ENCODE measurements around the gene ROR1.

The ROR1 gene

GRCh38 chr1:64038965-64039364 is 265.1 kb downstream of the ROR1 start:
- no peak for DNase-seq

- DNase-seq, result no peak
Observed at GRCh38 chr1:64039390-64039926, 265.6 kb downstream of the ROR1 start.

DNA sequence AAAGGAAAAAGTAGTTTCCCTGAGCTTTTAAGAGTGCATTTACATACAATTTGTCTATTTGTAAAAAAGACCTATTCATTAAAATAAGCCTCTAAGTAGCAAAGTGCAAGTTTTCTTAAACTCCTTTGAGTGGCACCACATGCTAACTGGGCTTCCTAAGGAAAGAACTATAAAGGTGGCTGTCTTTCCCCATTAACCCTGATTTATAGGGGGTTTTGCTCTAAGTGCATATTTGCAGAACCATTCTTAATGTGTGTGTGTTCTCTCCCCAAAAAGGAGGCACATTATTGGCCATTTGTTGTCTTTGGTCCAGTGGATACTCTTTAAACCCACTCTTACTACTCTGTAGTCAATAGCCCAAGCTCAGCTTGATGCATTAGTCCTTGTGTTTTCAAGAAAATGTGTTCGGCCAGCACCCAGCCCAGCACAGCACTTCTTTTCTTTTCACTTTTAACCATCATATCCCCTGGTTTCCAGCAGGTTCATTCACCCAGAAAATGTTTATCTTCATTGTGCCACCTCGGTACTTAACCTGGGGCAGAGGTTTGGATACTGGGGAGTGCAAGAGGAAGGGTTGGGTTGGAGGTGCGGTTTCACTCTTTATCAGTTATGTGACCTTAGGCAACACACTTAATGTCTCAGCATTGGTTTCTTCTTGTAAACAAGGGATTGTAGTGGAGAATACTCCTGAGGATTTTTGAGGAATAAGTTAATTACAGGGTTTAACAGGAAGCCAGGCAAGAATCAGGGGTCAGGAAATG is 267.7 kb downstream of the ROR1 start:
- DNase-seq, result no peak

DNA sequence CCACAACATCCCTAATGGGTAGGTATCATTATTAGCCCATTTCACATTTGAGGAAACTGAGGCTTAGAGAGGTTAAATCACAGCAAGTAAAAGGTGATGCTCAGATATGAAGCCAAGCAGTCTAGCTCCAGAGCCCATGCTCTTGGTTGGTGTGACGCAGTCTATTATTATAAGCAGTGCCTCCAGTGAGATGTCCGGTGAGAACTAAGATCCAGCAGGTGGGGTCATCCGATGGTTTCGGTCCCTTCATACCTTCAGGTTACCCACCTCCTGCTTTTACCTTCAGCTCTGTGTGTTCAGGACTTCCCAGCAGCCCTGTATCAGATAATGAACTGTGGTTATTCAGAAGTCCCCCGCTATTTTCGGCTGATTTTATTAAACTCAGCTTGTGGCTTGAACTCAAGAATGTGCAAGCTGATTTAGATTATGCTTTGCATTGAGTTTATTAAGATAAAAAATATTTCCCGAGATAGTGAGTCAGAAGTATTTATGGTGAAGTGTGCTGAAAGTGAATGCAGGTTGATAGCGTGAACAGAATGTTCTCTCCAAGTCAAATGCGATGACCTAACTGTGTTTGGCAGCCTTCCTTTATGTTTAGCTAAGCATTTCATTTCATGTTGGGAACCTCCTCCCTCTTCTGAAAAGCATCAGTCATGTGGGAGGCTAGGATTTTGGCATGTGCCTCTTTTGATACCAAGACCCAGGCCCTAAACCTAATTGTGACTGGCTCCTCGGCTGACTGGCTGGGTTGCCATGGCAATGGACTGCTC is 268.7 kb downstream of the ROR1 start:
- no peak for DNase-seq

DNA sequence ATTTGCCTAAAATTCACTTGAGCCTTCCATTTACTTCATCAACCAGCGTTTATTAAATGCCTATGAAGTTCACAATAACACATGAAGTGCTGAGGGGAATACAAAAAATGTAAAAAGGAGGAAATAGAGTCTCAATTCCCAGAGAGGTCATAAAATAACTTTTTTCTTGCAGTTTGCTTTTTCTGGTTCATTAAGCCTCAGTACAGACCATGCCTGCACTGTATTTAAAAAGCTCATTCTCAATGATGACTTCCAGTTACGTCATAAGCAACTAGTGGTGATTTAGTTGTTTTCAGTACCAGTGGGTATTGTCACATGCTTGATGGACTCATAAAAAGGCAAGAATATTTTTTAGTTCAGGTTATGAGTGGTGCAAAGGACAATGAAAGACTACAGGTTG is 269.5 kb downstream of the ROR1 start:
- DNase-seq, result no peak

GRCh38 chr1:64043976-64044375 is 270.2 kb downstream of the ROR1 start:
- DNase-seq, result no peak

GRCh38 chr1:64046243-64046642 is 272.4 kb downstream of the ROR1 start:
- no peak for DNase-seq

DNA sequence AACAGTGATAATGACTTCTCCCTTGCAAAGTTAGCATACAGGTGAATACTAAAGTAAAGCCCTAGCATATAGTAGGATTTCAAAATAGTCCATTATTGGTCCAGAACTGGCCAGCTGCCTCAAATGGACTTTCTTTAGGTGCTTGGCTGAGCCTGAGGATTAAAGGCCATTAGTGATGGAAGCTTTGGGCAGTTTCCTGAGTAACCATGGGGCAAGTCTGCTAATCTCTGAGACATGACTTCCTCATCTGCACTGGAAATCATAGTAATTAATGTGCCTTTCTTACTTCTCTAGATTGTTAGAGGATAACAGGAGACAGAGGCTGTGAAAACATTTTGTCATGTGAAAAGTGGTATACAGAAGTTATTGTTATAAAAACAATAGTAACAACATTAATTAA is 273.1 kb downstream of the ROR1 start:
- no peak for DNase-seq

GRCh38 chr1:64047549-64047996 is 273.8 kb downstream of the ROR1 start:
- DNase-seq, result no peak

GRCh38 chr1:64049900-64050540 is 276.2 kb downstream of the ROR1 start:
- DNase-seq, result no peak

GRCh38 chr1:64050601-64051000 is 276.8 kb downstream of the ROR1 start:
- DNase-seq, result no peak

DNA sequence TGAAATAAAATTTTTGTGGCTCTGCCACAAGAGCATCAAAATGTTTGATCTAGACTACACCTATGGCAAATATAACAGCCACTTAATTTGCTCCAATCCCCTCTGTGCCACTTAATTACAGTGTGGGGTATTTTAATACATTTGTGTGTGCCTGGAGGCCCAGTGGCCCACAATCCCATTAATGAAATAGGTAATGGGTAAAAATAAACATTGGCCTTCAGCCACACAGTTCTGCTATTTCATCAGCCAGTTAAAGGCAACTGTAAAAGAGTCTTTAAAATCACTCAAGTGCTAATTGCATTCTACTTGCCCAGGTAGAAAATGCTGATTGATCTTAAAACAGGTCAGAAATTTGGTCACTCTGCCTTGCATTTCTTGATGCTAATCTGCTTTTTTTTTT is 278.0 kb downstream of the ROR1 start:
- no peak for DNase-seq

DNA sequence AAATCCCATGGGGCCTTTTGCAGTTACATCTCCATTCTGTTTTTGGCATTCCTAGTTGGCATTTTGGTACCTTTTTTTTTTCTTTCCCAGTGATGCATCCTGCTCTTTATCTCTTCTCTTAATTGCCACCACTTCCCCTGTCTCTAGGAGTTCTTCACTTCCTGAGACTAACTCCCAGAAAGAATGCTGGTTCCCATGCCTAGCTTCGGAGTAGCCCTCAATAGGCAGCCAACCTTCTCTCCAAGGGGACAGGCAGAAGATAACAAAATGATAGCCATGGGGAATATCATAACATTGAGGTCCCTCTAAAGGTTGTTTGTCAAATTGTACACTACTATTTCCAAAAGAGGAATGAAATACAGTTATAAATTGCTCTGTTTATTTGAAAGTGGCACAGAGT is 279.0 kb downstream of the ROR1 start:
- no peak for DNase-seq

- DNase-seq, result no peak
Observed at GRCh38 chr1:64055310-64055709, 281.5 kb downstream of the ROR1 start.

GRCh38 chr1:64059556-64059955 is 285.7 kb downstream of the ROR1 start:
- DNase-seq, result no peak

GRCh38 chr1:64060611-64061302 is 286.9 kb downstream of the ROR1 start:
- no peak for DNase-seq

- no peak for DNase-seq
Observed at GRCh38 chr1:64061430-64062104, 287.8 kb downstream of the ROR1 start.

- no peak for DNase-seq
Observed at GRCh38 chr1:64062529-64062928, 288.7 kb downstream of the ROR1 start.

DNA sequence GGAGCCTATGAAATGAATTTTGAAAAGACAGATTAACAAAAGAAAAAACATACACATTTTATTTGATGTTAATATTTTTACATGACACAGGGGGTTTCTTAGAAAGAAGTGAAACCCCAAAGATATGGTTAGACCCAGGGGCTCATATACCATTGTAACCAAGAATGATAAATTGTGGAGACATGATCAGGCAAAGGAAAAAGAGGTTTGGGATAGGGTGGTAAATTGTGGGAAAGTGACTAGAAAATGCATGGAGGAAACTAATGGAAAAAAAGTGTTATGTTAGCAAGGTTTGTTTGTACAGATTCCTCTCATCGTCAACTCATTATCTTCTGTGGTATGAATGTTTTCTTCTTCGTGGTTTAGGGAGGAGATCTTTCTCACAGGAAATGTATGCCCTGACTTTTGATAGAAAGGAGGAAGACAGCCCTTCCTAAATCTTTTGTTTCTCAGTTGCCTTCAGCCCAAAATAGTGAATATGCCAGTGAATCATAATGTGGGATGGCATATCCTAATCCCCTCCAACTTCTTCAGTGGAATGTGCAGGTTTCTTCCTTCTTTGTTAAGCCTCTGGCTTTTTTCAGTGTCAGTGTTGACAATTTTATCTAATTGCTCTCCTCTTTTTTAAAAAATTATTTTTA is 289.2 kb downstream of the ROR1 start:
- DNase-seq, result no peak

DNA sequence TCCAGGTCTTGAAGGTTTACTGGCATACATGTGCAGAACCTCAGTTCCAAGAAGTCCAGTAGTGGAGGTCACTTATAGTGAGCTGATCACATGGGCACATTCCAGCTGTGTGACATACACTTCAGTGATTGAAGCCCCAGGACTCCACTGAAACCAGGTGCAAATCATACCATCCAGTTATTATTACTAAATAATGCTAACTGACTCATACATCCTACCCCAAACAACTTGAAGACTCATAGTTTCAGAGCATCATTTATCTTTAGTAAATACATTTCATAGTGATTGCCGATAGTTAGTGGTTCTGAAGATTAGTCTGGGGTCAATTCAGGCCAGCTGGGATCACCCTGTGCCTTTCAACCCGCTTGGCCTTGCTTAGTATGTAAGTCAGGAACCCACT is 291.8 kb downstream of the ROR1 start:
- no peak for DNase-seq

- no peak for DNase-seq
Observed at GRCh38 chr1:64072089-64072793, 298.4 kb downstream of the ROR1 start.

All from stimulated activated CD4-positive, alpha-beta T cell treated with anti-CD3 and anti-CD28 coated beads, Interleukin-1b, Interleukin-23, amount 100 ng/mL, for 48 hours (primary cell).